ENCODE data around the gene NCKAP1. TPM values are rescaled to one million over a fixed set of nuclear protein-coding genes. Genes with fewer than 3 reads are reported as not detected.

NCKAP1 gene
- total RNA-seq, 1 experiment from 2014 or later: 112 TPM

- Mint-ChIP-seq H3K27me3 (ENCODE audit: low read depth) (peaks cover 9% of the 10 kb centered on the region), H3K36me3 (ENCODE audit: insufficient read depth in 1 of 3, low read depth in 3 of 3) (no peaks in the 10 kb centered on the region; a peak in 2 of 7 replicates), H3K9me3 (no peaks in the 10 kb centered on the region), H3K4me3 (peak overlapping the region; percentile 89 to 95), H3K27ac (peak overlapping the region in 1 of 3 experiments; percentile 92; a peak in 4 of 7 replicates), H3K4me1 (peaks cover 44 to 53% of the 10 kb centered on the region in 2 experiments)
- Histone ChIP-seq H4K5ac (ENCODE audit: insufficient read length, low read depth, low read length) (no peak overlapping the region), H3K79me1 (ENCODE audit: insufficient read depth, low read depth, low read length, poor library complexity, severe bottlenecking) (peaks cover 2% of the 10 kb centered on the region), H3K27me3 (ENCODE audit: insufficient read depth, low read length) (no peaks in the 10 kb centered on the region), H3K56ac (ENCODE audit: insufficient read length, low read depth, low read length) (no peak overlapping the region), H3K9me3 (ENCODE audit: control insufficient read depth, low read depth, low read length) (no peaks in the 10 kb centered on the region), H3K4me1 (ENCODE audit: insufficient read depth, low read length) (no peaks in the 10 kb centered on the region; the same call in 1 of the 2 replicates), H2BK5ac (ENCODE audit: insufficient read length, low read length) (no peak overlapping the region), H3K79me2 (ENCODE audit: insufficient read depth, low read length) (peaks cover 43% of the 10 kb centered on the region), H4K91ac (ENCODE audit: insufficient read length, low read depth, low read length) (no peak overlapping the region), H2AK5ac (ENCODE audit: insufficient read length, low read length) (no peak overlapping the region), H3K9ac (ENCODE audit: extremely low read depth, insufficient read length, low read length) (peak overlapping the region; percentile 3), H4K20me1 (ENCODE audit: control insufficient read depth, insufficient read depth, insufficient read length) (no peaks in the 10 kb centered on the region), H3K18ac (ENCODE audit: insufficient read length, low read depth, low read length) (no peak overlapping the region), H2BK20ac (ENCODE audit: low read depth, low read length, poor library complexity, severe bottlenecking) (no peak overlapping the region), H2BK120ac (ENCODE audit: low read depth, low read length, poor library complexity, severe bottlenecking) (no peak overlapping the region), H2AFZ (ENCODE audit: low read length) (no peak overlapping the region), H3K4ac (ENCODE audit: low read depth, low read length) (no peak overlapping the region), H3T11ph (ENCODE audit: low read length) (no peak overlapping the region), H2BK15ac (ENCODE audit: low read depth, low read length) (no peak overlapping the region), H3K27ac (ENCODE audit: insufficient read length, low read depth, low read length) (no peak overlapping the region), H3K23ac (ENCODE audit: insufficient read length, low read depth, low read length) (no peak overlapping the region), H4K8ac (replicated peaks; ENCODE audit: insufficient read length, low read depth, low read length) (no peak overlapping the region), H3K4me2 (ENCODE audit: insufficient read depth, insufficient read length, low read length) (peak overlapping the region; percentile 34), H3K14ac (ENCODE audit: insufficient read depth, low read length) (no peak overlapping the region), H2BK12ac (ENCODE audit: insufficient read length, low read depth, low read length) (no peak overlapping the region), H3K23me2 (ENCODE audit: insufficient read length, low read depth, low read length, poor library complexity, severe bottlenecking) (peaks cover 6% of the 10 kb centered on the region)
- WGBS (ENCODE audit: extremely low coverage, insufficient read length, low lambda C conversion rate): no CpG with 5 or more reads among the region's 2 CpGs
- no peak for DNase-seq
- TF ChIP-seq, protein P1, sequence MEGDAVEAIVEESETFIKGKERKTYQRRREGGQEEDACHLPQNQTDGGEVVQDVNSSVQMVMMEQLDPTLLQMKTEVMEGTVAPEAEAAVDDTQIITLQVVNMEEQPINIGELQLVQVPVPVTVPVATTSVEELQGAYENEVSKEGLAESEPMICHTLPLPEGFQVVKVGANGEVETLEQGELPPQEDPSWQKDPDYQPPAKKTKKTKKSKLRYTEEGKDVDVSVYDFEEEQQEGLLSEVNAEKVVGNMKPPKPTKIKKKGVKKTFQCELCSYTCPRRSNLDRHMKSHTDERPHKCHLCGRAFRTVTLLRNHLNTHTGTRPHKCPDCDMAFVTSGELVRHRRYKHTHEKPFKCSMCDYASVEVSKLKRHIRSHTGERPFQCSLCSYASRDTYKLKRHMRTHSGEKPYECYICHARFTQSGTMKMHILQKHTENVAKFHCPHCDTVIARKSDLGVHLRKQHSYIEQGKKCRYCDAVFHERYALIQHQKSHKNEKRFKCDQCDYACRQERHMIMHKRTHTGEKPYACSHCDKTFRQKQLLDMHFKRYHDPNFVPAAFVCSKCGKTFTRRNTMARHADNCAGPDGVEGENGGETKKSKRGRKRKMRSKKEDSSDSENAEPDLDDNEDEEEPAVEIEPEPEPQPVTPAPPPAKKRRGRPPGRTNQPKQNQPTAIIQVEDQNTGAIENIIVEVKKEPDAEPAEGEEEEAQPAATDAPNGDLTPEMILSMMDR (conservative IDR thresholded peaks at IDR 0.05): no peak
Measured at GRCh38 chr2:183035298-183035953, 2.8 kb downstream of the NCKAP1 start.

All from H9 (cell line).